ENCODE results near the gene ARMC7. TPM values are rescaled to one million over a fixed set of nuclear protein-coding genes. Genes with fewer than 3 reads are reported as not detected.

Gene ARMC7
- total and polyA plus RNA-seq, 2 of the 4 experiments (the other 2 are of a cell fraction), result 1.8 to 6.9 TPM

DNA sequence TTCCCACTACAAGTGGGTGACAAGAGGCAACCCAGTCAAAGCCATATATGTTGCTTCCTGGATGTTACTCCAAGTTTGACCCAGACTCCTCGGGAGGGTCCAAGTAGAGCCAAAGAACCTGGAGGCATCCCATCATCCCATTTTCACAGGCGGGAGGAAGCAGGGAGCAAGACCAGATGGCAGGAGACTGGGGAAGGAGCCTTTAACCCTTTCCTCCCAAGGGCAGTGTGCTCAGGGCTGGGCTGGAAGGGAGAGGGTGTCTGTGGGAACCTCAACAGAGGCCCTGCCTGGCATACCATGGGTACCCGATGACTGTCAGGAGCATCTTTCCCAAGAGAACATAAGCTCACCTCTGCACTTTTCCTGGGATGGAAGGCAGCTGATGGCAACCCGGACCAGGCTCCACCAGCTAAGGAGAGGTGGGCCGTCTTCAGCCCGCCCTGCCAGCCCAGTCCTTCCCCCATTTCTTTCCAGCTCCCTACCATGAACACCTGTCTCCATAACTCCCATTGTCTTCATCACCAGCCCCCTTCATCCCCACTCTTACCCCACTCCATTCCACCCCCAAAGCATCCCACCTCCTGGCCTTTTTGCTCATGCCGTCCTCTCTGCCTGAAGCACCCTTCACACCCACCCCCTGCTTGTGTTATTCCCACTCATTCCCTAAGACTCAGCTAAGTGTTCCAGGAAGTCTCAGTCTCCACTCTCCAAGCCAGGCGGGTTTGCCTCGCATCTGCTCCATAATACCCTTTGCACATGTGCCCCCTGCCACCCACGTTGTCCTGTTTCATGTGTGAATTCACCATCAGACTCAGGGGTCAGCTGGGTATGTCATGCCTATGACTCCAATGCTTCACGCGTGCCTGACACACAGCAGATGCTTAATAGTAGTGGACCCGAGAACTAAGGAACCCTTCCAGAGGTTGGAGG, 27.9 kb upstream of the ARMC7 start (continued):
- TF ChIP-seq, protein P1, sequence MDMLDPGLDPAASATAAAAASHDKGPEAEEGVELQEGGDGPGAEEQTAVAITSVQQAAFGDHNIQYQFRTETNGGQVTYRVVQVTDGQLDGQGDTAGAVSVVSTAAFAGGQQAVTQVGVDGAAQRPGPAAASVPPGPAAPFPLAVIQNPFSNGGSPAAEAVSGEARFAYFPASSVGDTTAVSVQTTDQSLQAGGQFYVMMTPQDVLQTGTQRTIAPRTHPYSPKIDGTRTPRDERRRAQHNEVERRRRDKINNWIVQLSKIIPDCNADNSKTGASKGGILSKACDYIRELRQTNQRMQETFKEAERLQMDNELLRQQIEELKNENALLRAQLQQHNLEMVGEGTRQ (IDR thresholded peaks at IDR 0.05; ENCODE audit: low read depth, low read length), result no peak

DNA sequence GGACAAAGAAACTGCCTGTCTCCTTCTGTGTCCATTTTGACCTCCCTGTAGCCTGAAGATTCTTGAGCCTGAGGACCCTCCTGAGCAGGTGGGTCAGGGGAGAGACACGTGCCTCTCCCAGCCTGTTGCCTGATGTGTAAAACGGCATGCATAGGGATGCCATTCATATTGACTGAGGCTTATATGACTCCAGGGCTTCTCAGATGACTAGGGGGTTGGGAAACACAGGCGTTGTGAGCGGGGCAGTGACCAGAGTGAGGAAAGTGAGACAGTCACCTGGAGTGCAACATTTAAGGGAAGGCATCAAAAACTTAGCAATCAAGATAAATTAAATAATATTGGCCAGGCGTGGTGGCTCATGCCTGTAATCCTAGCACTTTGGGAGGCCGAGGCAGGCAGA, 27.1 kb upstream of the ARMC7 start:
- no peak overlapping the region for H3K23ac ChIP-seq (ENCODE audit: low read depth, low read length)
- no peak overlapping the region for H2BK20ac ChIP-seq (ENCODE audit: low read depth, low read length)
- H3K4me3 ChIP-seq (ENCODE audit: insufficient read depth, low read depth, low read length), result no peak overlapping the region
- no peak overlapping the region for H2BK120ac ChIP-seq (ENCODE audit: low read depth, low read length)
- H2AK9ac ChIP-seq (replicated peaks; ENCODE audit: low read depth, low read length, poor library complexity), result peak overlapping the region; percentile 62
- in situ Hi-C loops (cut with MboI; ENCODE audit: low sequenced_read_pairs), result no loop called here
- H3K9ac ChIP-seq (ENCODE audit: low read depth, low read length), result no peak overlapping the region
- no peak overlapping the region for H2BK15ac ChIP-seq (ENCODE audit: low read depth, low read length)
- POLR2A ChIA-PET (ENCODE audit: unreplicated experiment), result no interaction called here
- no peak overlapping the region for H3K4me2 ChIP-seq (ENCODE audit: low read depth, low read length)
- H3K36me3 ChIP-seq (ENCODE audit: control insufficient read depth, insufficient read depth, low read length), result no peaks in the 10 kb centered on the region
- CTCF ChIA-PET, result no interaction called here
- no peak overlapping the region for H4K5ac ChIP-seq (ENCODE audit: low read depth, low read length)
- peaks cover 24% of the 10 kb centered on the region for H3K4me1 ChIP-seq (ENCODE audit: control insufficient read depth, insufficient read depth, low read length)
- H2AFZ ChIP-seq (replicated peaks; ENCODE audit: low read length, poor library complexity), result peak overlapping the region; percentile 69
- no peaks in the 10 kb centered on the region for H4K20me1 ChIP-seq (ENCODE audit: insufficient read depth, low read length)
- H3K79me1 ChIP-seq (ENCODE audit: low read depth in 1 of 2, low read length in 2 of 2), result peaks cover 0 to 4% of the 10 kb centered on the region in 2 experiments; a peak in 1 of 4 replicates
- dilution Hi-C loops (cut with HindIII; ENCODE audit: low sequenced_read_pairs, unreplicated experiment), result no loop called here
- no peak overlapping the region for H2BK5ac ChIP-seq (ENCODE audit: low read depth, low read length, poor library complexity, severe bottlenecking)
- H4K91ac ChIP-seq (ENCODE audit: insufficient read depth, low read depth, low read length), result peak overlapping the region; percentile 34; the same call in 1 of the 2 replicates
- H3K9me3 ChIP-seq (ENCODE audit: control insufficient read depth, insufficient read depth, low read length), result no peaks in the 10 kb centered on the region
- no TSS peak for BruUV-seq (replicated peaks)
- no peak overlapping the region for H3K27ac ChIP-seq (ENCODE audit: insufficient read depth, low read length)
- H3K9me1 ChIP-seq (ENCODE audit: insufficient read depth, low read length), result peaks cover 21% of the 10 kb centered on the region
- intact Hi-C loops (cut with micrococcal nuclease), result no loop called here
- H3K18ac ChIP-seq (ENCODE audit: low read depth, low read length), result no peak overlapping the region
- ATAC-seq (ENCODE audit: low read depth) (no peak), DNase-seq (no peak)
- peak overlapping the region; percentile 58; the same call in 1 of the 2 replicates for H2AK5ac ChIP-seq (ENCODE audit: low read depth, low read length)
- WGBS, 2 experiments (ENCODE audit: extremely low coverage in 2 of 2, insufficient read length in 1 of 2), result 60% methylated on average over 1 of the region's 6 CpGs; no CpG with 5 or more reads in 1 of the 2 experiments
- no peak overlapping the region for H4K8ac ChIP-seq (ENCODE audit: low read depth in 2 of 2, low read length in 2 of 2)
- H3K14ac ChIP-seq (replicated peaks; ENCODE audit: low read depth, low read length), result no peak overlapping the region
- no peaks in the 10 kb centered on the region for H3K27me3 ChIP-seq (ENCODE audit: control insufficient read depth, insufficient read depth, low read length)
- H3K4ac ChIP-seq (ENCODE audit: low read depth, low read length), result no peak overlapping the region
- H3K56ac ChIP-seq (ENCODE audit: extremely low read depth, insufficient read depth, low read length), result no peak overlapping the region
- TF ChIP-seq, protein P2, sequence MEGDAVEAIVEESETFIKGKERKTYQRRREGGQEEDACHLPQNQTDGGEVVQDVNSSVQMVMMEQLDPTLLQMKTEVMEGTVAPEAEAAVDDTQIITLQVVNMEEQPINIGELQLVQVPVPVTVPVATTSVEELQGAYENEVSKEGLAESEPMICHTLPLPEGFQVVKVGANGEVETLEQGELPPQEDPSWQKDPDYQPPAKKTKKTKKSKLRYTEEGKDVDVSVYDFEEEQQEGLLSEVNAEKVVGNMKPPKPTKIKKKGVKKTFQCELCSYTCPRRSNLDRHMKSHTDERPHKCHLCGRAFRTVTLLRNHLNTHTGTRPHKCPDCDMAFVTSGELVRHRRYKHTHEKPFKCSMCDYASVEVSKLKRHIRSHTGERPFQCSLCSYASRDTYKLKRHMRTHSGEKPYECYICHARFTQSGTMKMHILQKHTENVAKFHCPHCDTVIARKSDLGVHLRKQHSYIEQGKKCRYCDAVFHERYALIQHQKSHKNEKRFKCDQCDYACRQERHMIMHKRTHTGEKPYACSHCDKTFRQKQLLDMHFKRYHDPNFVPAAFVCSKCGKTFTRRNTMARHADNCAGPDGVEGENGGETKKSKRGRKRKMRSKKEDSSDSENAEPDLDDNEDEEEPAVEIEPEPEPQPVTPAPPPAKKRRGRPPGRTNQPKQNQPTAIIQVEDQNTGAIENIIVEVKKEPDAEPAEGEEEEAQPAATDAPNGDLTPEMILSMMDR (conservative IDR thresholded peaks at IDR 0.05; ENCODE audit: low read depth, low read length), result no peak
- TF ChIP-seq, protein P1 (IDR thresholded peaks at IDR 0.05; ENCODE audit: low read depth, low read length), result no peak
- no peak for TF ChIP-seq MXI1 (IDR thresholded peaks at IDR 0.05; ENCODE audit: borderline replicate concordance, low read depth, low read length)
- no peak for TF ChIP-seq CEBPB (IDR thresholded peaks at IDR 0.05; ENCODE audit: low read depth, low read length)
- TF ChIP-seq, protein P3, sequence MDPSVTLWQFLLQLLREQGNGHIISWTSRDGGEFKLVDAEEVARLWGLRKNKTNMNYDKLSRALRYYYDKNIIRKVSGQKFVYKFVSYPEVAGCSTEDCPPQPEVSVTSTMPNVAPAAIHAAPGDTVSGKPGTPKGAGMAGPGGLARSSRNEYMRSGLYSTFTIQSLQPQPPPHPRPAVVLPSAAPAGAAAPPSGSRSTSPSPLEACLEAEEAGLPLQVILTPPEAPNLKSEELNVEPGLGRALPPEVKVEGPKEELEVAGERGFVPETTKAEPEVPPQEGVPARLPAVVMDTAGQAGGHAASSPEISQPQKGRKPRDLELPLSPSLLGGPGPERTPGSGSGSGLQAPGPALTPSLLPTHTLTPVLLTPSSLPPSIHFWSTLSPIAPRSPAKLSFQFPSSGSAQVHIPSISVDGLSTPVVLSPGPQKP (IDR thresholded peaks at IDR 0.05; ENCODE audit: borderline replicate concordance, low read depth, low read length), result no peak
- no peak for TF ChIP-seq POLR2A (IDR thresholded peaks at IDR 0.05; ENCODE audit: low read depth, low read length)
- no peak for TF ChIP-seq MAFK (IDR thresholded peaks at IDR 0.05; ENCODE audit: low read depth, low read length)
- no peak for TF ChIP-seq RAD21 (IDR thresholded peaks at IDR 0.05; ENCODE audit: low read length)
- no peak for TF ChIP-seq CHD1 (IDR thresholded peaks at IDR 0.05; ENCODE audit: low read depth, low read length)
- TF ChIP-seq NFE2L2 (IDR thresholded peaks at IDR 0.05; ENCODE audit: low read depth, low read length), result no peak
- no peak for TF ChIP-seq FOS (IDR thresholded peaks at IDR 0.05; ENCODE audit: low read depth, low read length)
